K562 (cell line): Measurements from ENCODE around the gene CIB2. TPM values are rescaled to one million over a fixed set of nuclear protein-coding genes. Genes with fewer than 3 reads are reported as not detected.

Source experiments
- ARID2 ChIP-seq: fragments of 450-650 bp; IDR thresholded peaks from 2 replicates; pipeline ENCODE4 v1.6.1; 2017; ENCODE audit warnings: antibody characterized with exemption, mild to moderate bottlenecking
- CBX2 ChIP-seq: fragments of 200-600 bp; sonication (generic); IDR thresholded peaks from one replicate; pipeline ENCODE4 v1.6.1; 2012; ENCODE audit warnings: mild to moderate bottlenecking, low read length, inconsistent platforms; ENCODE audit not compliant: insufficient read depth, poor library complexity, severe bottlenecking
- JUND ChIP-seq, 2 experiments: IDR thresholded peaks; 2 replicates in 1 of 2; 3 replicates in 1 of 2; pipeline ENCODE4 v1.6.1; 2011; ENCODE audit warnings: borderline replicate concordance in 2 of 2, low read depth in 2 of 2, low read length in 2 of 2, improper control_type of control experiment in 1 of 2, missing biosample characterization in 1 of 2, missing genetic modification characterization in 1 of 2, missing genetic modification reagents in 1 of 2
- MAZ ChIP-seq, 2 experiments: fragments of 450-650 bp in 1 of 2; sonication (generic) in 1 of 2; formaldehyde crosslinking; IDR thresholded peaks in 1 of 2; conservative IDR thresholded peaks in 1 of 2; 2 replicates each; pipeline versions ENCODE4 v1.4.0 to v1.5.0; 2020; ENCODE audit warnings: mild to moderate bottlenecking in 1 of 2, missing genetic modification reagents in 1 of 2
- MTA3 ChIP-seq: fragments of 450-650 bp; formaldehyde crosslinking; IDR thresholded peaks from 2 replicates; pipeline ENCODE4 v1.6.1; 2017; ENCODE audit warnings: mild to moderate bottlenecking, borderline replicate concordance
- RAD21 ChIP-seq, 2 experiments: fragments of 250-450 bp in 1 of 2; fragments of 450-650 bp in 1 of 2; sonication (Bioruptor Pico) in 1 of 2; formaldehyde crosslinking in 1 of 2; IDR thresholded peaks in 1 of 2; conservative IDR thresholded peaks in 1 of 2; 2 replicates each; pipeline versions ENCODE4 v1.4.0 to v1.8.0; 2020 to 2022; ENCODE audit warnings: mild to moderate bottlenecking in 2 of 2, moderate library complexity in 1 of 2
- RB1 ChIP-seq: fragments of 450-650 bp; IDR thresholded peaks from 2 replicates; pipeline ENCODE4 v1.6.1; 2017; ENCODE audit warnings: low read depth, mild to moderate bottlenecking
- RCOR1 ChIP-seq, 2 experiments: IDR thresholded peaks; 2 replicates each; pipeline ENCODE4 v1.6.1; 2012; ENCODE audit warnings: low read depth in 2 of 2, low read length in 2 of 2, borderline replicate concordance in 1 of 2, improper control_type of control experiment in 1 of 2
- SMC3 ChIP-seq: conservative IDR thresholded peaks from 2 replicates; pipeline ENCODE4 v1.6.1; 2011; ENCODE audit warnings: low read depth, low read length, improper control_type of control experiment; ENCODE audit not compliant: insufficient read depth
- polyA plus RNA-seq, 8 experiments: library from polyadenylated mRNA; depleted of rRNA in 4 of 8; stranded (reverse) in 5 of 8; unstranded in 3 of 8; fragments of >200 nt; fragmentation: Nextera tagmentation in 2 of 8; fragmentation: Illumina TruSeq in 1 of 8; extraction: Ambion mirVana in 2 of 8; extraction: Trizol in 1 of 8; gene quantifications; 2 replicates each; pipeline versions ENCODE4 v1.2.1 to v1.2.3, GENCODE V29; 2011 to 2014; ENCODE audit warnings: inconsistent platforms in 1 of 8, missing spikeins in 1 of 8
- total RNA-seq, 7 experiments: library from RNA; depleted of rRNA in 6 of 7; stranded (reverse); fragments of >200 nt in 6 of 7; fragmentation: Illumina TruSeq in 2 of 7; extraction: Trizol in 2 of 7; gene quantifications; 2 replicates each; pipeline versions ENCODE4 v1.2.1 to v1.2.3, GENCODE V29; 2011 to 2021; ENCODE audit warnings: low replicate concordance in 1 of 7
- TF ChIP-seq, protein P1 (sequence below), 3 experiments: IDR thresholded peaks in 2 of 3; conservative IDR thresholded peaks in 1 of 3; 2 replicates each; pipeline ENCODE4 v1.5.1; 2011 to 2012; ENCODE audit warnings: low read length in 3 of 3, mild to moderate bottlenecking in 3 of 3, control low read depth in 2 of 3, improper control_type of control experiment in 1 of 3, inconsistent platforms in 1 of 3, low read depth in 1 of 3, mixed read lengths in 1 of 3, moderate library complexity in 1 of 3; ENCODE audit not compliant: insufficient read depth in 2 of 3
- TF ChIP-seq, protein P2 (sequence below): fragments of 200-800 bp; sonication (Bioruptor generic); IDR thresholded peaks from 2 replicates; pipeline ENCODE4 v1.6.1; 2017; ENCODE audit warnings: missing genetic modification characterization, missing compliant biosample characterization
- TF ChIP-seq, protein P3 (sequence below), 2 experiments: fragments of 450-650 bp; formaldehyde crosslinking in 1 of 2; IDR thresholded peaks; 2 replicates each; pipeline versions ENCODE4 v1.4.0 to v1.6.1; 2014 to 2020; ENCODE audit warnings: mild to moderate bottlenecking in 2 of 2, borderline replicate concordance in 1 of 2, low read depth in 1 of 2

Gene CIB2
- total and polyA plus RNA-seq, 9 of the 15 experiments (the other 6 are each of a cell fraction or from before 2014, with no cell fraction given), result 1.5 to 37.4 (median 19.4) TPM

DNA sequence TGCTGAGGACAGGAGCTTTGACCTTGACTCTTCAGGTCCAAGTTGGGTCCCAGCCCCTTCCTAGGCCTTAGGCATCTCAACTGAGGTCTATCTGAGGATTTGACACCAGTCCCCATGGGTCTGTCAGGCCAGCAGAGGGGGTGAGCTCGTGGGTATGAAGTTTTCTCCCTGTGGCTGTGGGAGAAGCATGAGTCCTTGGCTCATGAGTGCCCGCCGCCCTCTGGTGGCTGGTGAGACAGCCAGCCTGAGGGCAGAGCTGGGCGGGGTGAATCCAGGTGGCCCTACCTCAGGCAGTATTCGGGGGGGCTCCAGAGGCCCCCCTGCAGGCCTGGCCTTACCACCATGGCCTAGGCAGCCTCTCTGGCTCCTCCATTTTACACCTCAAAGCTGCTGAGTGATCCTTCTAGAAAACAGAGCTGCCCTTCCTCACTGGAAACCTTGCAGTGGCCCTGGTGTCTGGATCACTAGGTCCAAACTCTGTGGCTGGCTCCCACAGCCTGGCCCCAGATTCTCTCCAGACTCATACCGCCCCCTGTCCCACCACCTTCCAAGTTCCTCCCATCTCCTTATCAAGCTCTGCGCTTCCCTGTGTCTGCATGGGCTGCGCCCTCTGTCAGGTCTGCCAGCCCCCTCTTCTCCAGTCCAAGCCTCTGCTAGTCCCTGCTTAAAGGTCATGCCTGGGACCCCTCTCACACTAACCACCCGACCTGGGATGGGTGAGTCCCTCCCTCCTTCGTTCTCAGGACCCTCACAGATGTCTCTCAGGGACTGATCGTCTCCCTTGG, 22.8 kb downstream of the CIB2 start (continued):
- TF ChIP-seq RCOR1 (IDR thresholded peaks at IDR 0.05; ENCODE audit: borderline replicate concordance in 1 of 2, low read depth in 2 of 2, low read length in 2 of 2) (0 out of 4 replicates have a peak, but pooled peaks of 1 of the 2 experiments have one; percentile 9), SMC3 (peak; percentile 95), RB1 (peak; percentile 30; the same call in 1 of the 2 replicates), MTA3 (0 out of 2 replicates have a peak, but pooled peaks have one; percentile 53), JUND (IDR thresholded peaks at IDR 0.05; ENCODE audit: borderline replicate concordance, low read depth, low read length) (0 out of 2 replicates have a peak, but pooled peaks have one; percentile 12), JUND (tag; IDR thresholded peaks at IDR 0.05; ENCODE audit: borderline replicate concordance, low read depth, low read length) (no peak), CBX2 (no peak), ARID2 (0 out of 2 replicates have a peak, but pooled peaks have one; percentile 37), MAZ (CRISPR knock-in tag; conservative IDR thresholded peaks at IDR 0.05 in 1 of 2, IDR thresholded peaks at IDR 0.05 in 1 of 2) (peak in 1 of 2 experiments; percentile 65; a peak in 2 of 4 replicates), RAD21 (CRISPR knock-in tag; conservative IDR thresholded peaks at IDR 0.05 in 1 of 2, IDR thresholded peaks at IDR 0.05 in 1 of 2) (peak; percentile 87 to 92)
- TF ChIP-seq, protein P1, sequence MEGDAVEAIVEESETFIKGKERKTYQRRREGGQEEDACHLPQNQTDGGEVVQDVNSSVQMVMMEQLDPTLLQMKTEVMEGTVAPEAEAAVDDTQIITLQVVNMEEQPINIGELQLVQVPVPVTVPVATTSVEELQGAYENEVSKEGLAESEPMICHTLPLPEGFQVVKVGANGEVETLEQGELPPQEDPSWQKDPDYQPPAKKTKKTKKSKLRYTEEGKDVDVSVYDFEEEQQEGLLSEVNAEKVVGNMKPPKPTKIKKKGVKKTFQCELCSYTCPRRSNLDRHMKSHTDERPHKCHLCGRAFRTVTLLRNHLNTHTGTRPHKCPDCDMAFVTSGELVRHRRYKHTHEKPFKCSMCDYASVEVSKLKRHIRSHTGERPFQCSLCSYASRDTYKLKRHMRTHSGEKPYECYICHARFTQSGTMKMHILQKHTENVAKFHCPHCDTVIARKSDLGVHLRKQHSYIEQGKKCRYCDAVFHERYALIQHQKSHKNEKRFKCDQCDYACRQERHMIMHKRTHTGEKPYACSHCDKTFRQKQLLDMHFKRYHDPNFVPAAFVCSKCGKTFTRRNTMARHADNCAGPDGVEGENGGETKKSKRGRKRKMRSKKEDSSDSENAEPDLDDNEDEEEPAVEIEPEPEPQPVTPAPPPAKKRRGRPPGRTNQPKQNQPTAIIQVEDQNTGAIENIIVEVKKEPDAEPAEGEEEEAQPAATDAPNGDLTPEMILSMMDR (IDR thresholded peaks at IDR 0.05 in 2 of 3, conservative IDR thresholded peaks at IDR 0.05 in 1 of 3; ENCODE audit: insufficient read depth in 2 of 3, low read depth in 1 of 3, low read length in 3 of 3), result peak; percentile 86 to 97 (median 89)
- TF ChIP-seq, protein P2, sequence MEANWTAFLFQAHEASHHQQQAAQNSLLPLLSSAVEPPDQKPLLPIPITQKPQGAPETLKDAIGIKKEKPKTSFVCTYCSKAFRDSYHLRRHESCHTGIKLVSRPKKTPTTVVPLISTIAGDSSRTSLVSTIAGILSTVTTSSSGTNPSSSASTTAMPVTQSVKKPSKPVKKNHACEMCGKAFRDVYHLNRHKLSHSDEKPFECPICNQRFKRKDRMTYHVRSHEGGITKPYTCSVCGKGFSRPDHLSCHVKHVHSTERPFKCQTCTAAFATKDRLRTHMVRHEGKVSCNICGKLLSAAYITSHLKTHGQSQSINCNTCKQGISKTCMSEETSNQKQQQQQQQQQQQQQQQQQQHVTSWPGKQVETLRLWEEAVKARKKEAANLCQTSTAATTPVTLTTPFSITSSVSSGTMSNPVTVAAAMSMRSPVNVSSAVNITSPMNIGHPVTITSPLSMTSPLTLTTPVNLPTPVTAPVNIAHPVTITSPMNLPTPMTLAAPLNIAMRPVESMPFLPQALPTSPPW, result peak; percentile 63; the same call in 1 of the 2 replicates
- TF ChIP-seq, protein P3, sequence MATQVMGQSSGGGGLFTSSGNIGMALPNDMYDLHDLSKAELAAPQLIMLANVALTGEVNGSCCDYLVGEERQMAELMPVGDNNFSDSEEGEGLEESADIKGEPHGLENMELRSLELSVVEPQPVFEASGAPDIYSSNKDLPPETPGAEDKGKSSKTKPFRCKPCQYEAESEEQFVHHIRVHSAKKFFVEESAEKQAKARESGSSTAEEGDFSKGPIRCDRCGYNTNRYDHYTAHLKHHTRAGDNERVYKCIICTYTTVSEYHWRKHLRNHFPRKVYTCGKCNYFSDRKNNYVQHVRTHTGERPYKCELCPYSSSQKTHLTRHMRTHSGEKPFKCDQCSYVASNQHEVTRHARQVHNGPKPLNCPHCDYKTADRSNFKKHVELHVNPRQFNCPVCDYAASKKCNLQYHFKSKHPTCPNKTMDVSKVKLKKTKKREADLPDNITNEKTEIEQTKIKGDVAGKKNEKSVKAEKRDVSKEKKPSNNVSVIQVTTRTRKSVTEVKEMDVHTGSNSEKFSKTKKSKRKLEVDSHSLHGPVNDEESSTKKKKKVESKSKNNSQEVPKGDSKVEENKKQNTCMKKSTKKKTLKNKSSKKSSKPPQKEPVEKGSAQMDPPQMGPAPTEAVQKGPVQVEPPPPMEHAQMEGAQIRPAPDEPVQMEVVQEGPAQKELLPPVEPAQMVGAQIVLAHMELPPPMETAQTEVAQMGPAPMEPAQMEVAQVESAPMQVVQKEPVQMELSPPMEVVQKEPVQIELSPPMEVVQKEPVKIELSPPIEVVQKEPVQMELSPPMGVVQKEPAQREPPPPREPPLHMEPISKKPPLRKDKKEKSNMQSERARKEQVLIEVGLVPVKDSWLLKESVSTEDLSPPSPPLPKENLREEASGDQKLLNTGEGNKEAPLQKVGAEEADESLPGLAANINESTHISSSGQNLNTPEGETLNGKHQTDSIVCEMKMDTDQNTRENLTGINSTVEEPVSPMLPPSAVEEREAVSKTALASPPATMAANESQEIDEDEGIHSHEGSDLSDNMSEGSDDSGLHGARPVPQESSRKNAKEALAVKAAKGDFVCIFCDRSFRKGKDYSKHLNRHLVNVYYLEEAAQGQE (IDR thresholded peaks at IDR 0.05; ENCODE audit: borderline replicate concordance), result peak; percentile 87
- TF ChIP-seq, protein P3 (CRISPR knock-in tag; IDR thresholded peaks at IDR 0.05; ENCODE audit: low read depth), result no peak
